Retinal pigment epithelial cell (primary cell): ENCODE measurements around the gene SPATA17.
A peak's percentile ranks its signal among the peaks of the same experiment; 100 is the strongest.

ENCODE experiments used
- DNase-seq: peaks from one replicate; pipeline ENCODE4 v3.0.0-alpha.2; 2010; ENCODE audit warnings: low read depth
- H3K4me3 ChIP-seq: 2 replicates; pipeline ENCODE4 v1.5.1; 2011; ENCODE audit warnings: mild to moderate bottlenecking, low read length, control low read depth, moderate library complexity
- CTCF ChIP-seq: conservative IDR thresholded peaks from 2 replicates; pipeline ENCODE4 v1.5.1; 2011; ENCODE audit warnings: low read depth, low read length, control low read depth, inconsistent platforms

Gene SPATA17

GRCh38 chr1:217871955-217872354 lies 240.8 kb downstream of the SPATA17 start:
- no peak for TF ChIP-seq CTCF
- no peak overlapping the region for H3K4me3 ChIP-seq
- peak; percentile 73 for DNase-seq

DNA sequence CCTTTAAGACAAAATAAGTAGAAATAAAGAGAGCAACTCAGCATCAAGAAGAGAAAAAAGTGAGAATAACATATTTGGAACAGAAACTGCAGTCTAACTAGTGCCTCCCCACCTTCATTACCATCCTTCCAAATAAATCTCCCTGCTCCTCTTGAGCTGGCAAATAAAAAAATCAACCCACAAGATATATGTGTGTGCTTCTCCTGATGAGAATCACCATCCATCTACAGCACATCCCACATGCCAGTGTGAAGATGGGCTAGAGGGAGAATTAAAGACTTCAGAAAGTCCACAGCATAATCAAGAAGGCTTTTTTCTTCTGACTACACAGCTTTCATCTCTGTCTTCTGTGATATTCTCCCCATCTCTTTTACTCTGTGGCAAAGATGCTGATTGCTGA lies 244.1 kb downstream of the SPATA17 start:
- no peak for DNase-seq
- no peak overlapping the region for H3K4me3 ChIP-seq
- no peak for TF ChIP-seq CTCF

DNA sequence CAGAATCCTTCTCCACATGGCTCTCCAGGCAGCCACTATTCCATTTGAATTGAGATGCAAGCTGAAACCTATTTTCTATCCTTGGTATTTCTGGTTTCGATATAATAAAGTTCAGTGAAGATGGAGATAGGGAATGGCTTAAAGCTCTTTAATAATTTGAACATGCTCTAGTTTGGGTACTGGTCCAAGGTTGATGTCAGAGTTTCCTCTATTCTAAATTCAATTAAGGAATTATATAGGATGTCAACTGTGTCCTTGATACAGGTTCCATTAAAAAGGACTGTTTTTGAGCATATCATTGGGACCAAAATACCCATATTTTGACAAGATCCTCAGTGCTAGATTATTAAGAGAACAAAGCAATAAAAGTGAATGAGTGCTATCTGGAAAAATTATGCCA lies 245.3 kb downstream of the SPATA17 start:
- no peak for TF ChIP-seq CTCF

GRCh38 chr1:217876896-217877295 lies 245.8 kb downstream of the SPATA17 start:
- no peak for DNase-seq
- no peak for TF ChIP-seq CTCF
- no peak overlapping the region for H3K4me3 ChIP-seq

More for the DNA sequence above, 245.3 kb downstream of the SPATA17 start:
- DNase-seq, result no peak
- H3K4me3 ChIP-seq, result no peak overlapping the region

GRCh38 chr1:217881131-217881543 lies 250.0 kb downstream of the SPATA17 start:
- H3K4me3 ChIP-seq, result no peak overlapping the region
- TF ChIP-seq CTCF, result no peak
- peak; percentile 25 for DNase-seq

- no peak overlapping the region for H3K4me3 ChIP-seq
- TF ChIP-seq CTCF, result no peak
- no peak for DNase-seq
Observed at GRCh38 chr1:217881607-217882332, 250.6 kb downstream of the SPATA17 start.

DNA sequence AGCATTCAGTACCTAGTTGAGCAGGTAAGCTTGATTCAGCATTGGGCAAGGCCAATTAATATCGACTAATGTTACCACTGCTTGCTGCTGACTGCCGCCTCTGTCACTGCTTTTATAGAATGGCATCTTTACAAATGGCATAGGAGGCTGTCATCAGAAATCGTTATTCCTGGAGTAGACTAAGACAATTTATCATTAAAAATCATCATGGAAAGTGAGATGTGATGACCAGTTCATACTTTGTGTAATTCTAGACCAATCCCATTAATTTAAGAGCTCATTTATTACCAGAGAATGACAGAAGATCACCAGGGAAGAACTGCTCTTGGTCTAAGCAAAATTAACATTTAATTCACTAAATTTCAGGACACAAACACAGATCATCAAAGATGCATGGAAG lies 254.0 kb downstream of the SPATA17 start:
- no peak for DNase-seq
- TF ChIP-seq CTCF, result no peak

More for the DNA sequence above, 254.0 kb downstream of the SPATA17 start:
- no peak overlapping the region for H3K4me3 ChIP-seq
